Peyer's patch (tissue), 4 donors: ENCODE results near the gene TLCD3B.

ENCODE experiments used
- POLR2A ChIP-seq, 2 donors: fragments of 450-650 bp; IDR thresholded peaks; one replicate each; pipeline ENCODE4 v1.5.1; 2017; ENCODE audit warnings: antibody characterized with exemption in 2 of 2, mild to moderate bottlenecking in 2 of 2, moderate library complexity in 2 of 2
- TF ChIP-seq, protein P1 (sequence below), 6 experiments: fragments of 450-650 bp in 4 of 6; fragments of 200-600 bp in 2 of 6; sonication (generic) in 1 of 6; IDR thresholded peaks; one replicate each; pipeline ENCODE4 v1.5.1; 2017 to 2019; ENCODE audit warnings: antibody characterized with exemption in 6 of 6, mild to moderate bottlenecking in 3 of 6, moderate library complexity in 1 of 6

DNA sequence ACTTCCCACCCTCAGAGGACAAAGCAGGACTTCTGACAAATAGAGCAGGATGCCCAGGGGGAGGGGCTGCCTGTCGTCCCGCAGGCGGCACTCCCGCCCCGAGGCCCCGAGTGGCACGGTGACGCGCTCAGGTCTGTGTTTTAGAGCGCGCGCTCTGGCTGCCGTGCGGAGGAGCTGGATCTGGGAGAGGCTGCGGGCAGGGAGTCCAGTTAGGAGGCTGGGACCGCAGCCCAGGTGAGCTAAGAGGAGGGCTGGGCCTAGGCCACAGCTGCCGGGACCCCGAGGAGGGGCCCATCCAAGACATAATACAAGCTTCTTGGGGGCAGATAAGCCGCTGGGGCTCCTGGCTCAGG, 26.7 kb downstream of the TLCD3B start:
- TF ChIP-seq, protein P1, sequence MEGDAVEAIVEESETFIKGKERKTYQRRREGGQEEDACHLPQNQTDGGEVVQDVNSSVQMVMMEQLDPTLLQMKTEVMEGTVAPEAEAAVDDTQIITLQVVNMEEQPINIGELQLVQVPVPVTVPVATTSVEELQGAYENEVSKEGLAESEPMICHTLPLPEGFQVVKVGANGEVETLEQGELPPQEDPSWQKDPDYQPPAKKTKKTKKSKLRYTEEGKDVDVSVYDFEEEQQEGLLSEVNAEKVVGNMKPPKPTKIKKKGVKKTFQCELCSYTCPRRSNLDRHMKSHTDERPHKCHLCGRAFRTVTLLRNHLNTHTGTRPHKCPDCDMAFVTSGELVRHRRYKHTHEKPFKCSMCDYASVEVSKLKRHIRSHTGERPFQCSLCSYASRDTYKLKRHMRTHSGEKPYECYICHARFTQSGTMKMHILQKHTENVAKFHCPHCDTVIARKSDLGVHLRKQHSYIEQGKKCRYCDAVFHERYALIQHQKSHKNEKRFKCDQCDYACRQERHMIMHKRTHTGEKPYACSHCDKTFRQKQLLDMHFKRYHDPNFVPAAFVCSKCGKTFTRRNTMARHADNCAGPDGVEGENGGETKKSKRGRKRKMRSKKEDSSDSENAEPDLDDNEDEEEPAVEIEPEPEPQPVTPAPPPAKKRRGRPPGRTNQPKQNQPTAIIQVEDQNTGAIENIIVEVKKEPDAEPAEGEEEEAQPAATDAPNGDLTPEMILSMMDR (IDR thresholded peaks at IDR 0.05): no peak
- TF ChIP-seq POLR2A (IDR thresholded peaks at IDR 0.05): no peak
